ENCODE data around the gene DHCR24. TPM values are rescaled to one million over a fixed set of nuclear protein-coding genes. Genes with fewer than 3 reads are reported as not detected.

DHCR24 gene
- total RNA-seq, 1 donor from 2014 or later: 96.4 TPM

- Mint-ChIP-seq H3K9me3 (no peaks in the 10 kb centered on the region), H3K36me3 (no peaks in the 10 kb centered on the region), H3K4me3 (no peak overlapping the region), H3K4me1 (peaks cover 3% of the 10 kb centered on the region), H3K27ac (no peak overlapping the region), H3K27me3 (ENCODE audit: low read depth) (no peaks in the 10 kb centered on the region)
- TF ChIP-seq CTCF (IDR thresholded peaks at IDR 0.05; ENCODE audit: unreplicated experiment): no peak
- DNase-seq (ENCODE audit: low spot score in 2 of 2, unreplicated experiment in 2 of 2): no peak
These were observed 7.3 kb upstream of the DHCR24 start for GRCh38 chr1:54894271-54894670.

- TF ChIP-seq CTCF (IDR thresholded peaks at IDR 0.05; ENCODE audit: unreplicated experiment): no peak
- no peak overlapping the region for H3K27ac Mint-ChIP-seq
These were observed 5.6 kb upstream of the DHCR24 start for GRCh38 chr1:54892586-54892985.

GRCh38 chr1:54889132-54889725 is 2.2 kb upstream of the DHCR24 start:
- Mint-ChIP-seq H3K4me3 (no peak overlapping the region), H3K27me3 (ENCODE audit: low read depth) (no peaks in the 10 kb centered on the region), H3K4me1 (peaks cover 38% of the 10 kb centered on the region), H3K9me3 (no peaks in the 10 kb centered on the region), H3K27ac (no peak overlapping the region), H3K36me3 (no peaks in the 10 kb centered on the region)
- no peak for TF ChIP-seq CTCF (IDR thresholded peaks at IDR 0.05; ENCODE audit: unreplicated experiment)
- no peak for DNase-seq (ENCODE audit: low spot score in 2 of 2, unreplicated experiment in 2 of 2)

More at GRCh38 chr1:54892586-54892985, 5.6 kb upstream of the DHCR24 start:
- Mint-ChIP-seq H3K4me3 (no peak overlapping the region), H3K4me1 (peaks cover 10% of the 10 kb centered on the region), H3K27me3 (ENCODE audit: low read depth) (no peaks in the 10 kb centered on the region), H3K9me3 (no peaks in the 10 kb centered on the region), H3K36me3 (no peaks in the 10 kb centered on the region)
- DNase-seq (ENCODE audit: low spot score in 2 of 2, unreplicated experiment in 2 of 2): no peak

GRCh38 chr1:54888080-54888733 is 1.2 kb upstream of the DHCR24 start:
- Mint-ChIP-seq H3K27ac (peak overlapping the region; percentile 88), H3K4me3 (peak overlapping the region; percentile 93), H3K9me3 (no peaks in the 10 kb centered on the region)

GRCh38 chr1:54887665-54888071 is 673 bp upstream of the DHCR24 start:
- peak in 1 of 2 experiments; percentile 43 for DNase-seq (ENCODE audit: low spot score in 2 of 2, unreplicated experiment in 2 of 2)
- H3K9me3 Mint-ChIP-seq: no peaks in the 10 kb centered on the region
- peaks cover 48% of the 10 kb centered on the region for H3K4me1 Mint-ChIP-seq
- H3K4me3 Mint-ChIP-seq: peak overlapping the region; percentile 93
- peak overlapping the region; percentile 88 for H3K27ac Mint-ChIP-seq
- TF ChIP-seq CTCF (IDR thresholded peaks at IDR 0.05; ENCODE audit: unreplicated experiment): no peak
- H3K27me3 Mint-ChIP-seq (ENCODE audit: low read depth): no peaks in the 10 kb centered on the region
- H3K36me3 Mint-ChIP-seq: peaks cover 8% of the 10 kb centered on the region

More at GRCh38 chr1:54888080-54888733, 1.2 kb upstream of the DHCR24 start:
- Mint-ChIP-seq H3K36me3 (peaks cover 4% of the 10 kb centered on the region), H3K27me3 (ENCODE audit: low read depth) (no peaks in the 10 kb centered on the region), H3K4me1 (peaks cover 48% of the 10 kb centered on the region)
- no peak for TF ChIP-seq CTCF (IDR thresholded peaks at IDR 0.05; ENCODE audit: unreplicated experiment)
- no peak for DNase-seq (ENCODE audit: low spot score in 2 of 2, unreplicated experiment in 2 of 2)
